Spleen (tissue), 11 donors: ENCODE data around the gene STIM1. TPM values are rescaled to one million over a fixed set of nuclear protein-coding genes. Genes with fewer than 3 reads are reported as not detected.

Experiments
- DNase-seq: peaks from one replicate; pipeline ENCODE4 v3.0.0-alpha.2; 2020
- H3K27ac ChIP-seq, 8 donors: fragments of 200-600 bp; sonication (generic) in 7 of 8; 1 replicate in 4 of 8; 2 replicates in 4 of 8; pipeline versions ENCODE4 v1.5.0 to v1.8.0; 2016 to 2021; ENCODE audit warnings: inconsistent platforms in 4 of 8, mild to moderate bottlenecking in 4 of 8, moderate library complexity in 1 of 8
- H3K27me3 ChIP-seq, 7 donors: fragments of 200-600 bp; sonication (generic) in 6 of 7; replicated peaks in 1 of 7; 1 replicate in 4 of 7; 2 replicates in 3 of 7; pipeline versions ENCODE4 v1.5.0 to v1.8.0; 2016 to 2021; ENCODE audit warnings: inconsistent platforms in 3 of 7, mild to moderate bottlenecking in 1 of 7
- H3K36me3 ChIP-seq, 6 donors: fragments of 200-600 bp; sonication (generic) in 5 of 6; 1 replicate in 4 of 6; 2 replicates in 2 of 6; pipeline versions ENCODE4 v1.5.0 to v1.8.0; 2016 to 2021; ENCODE audit warnings: inconsistent platforms in 2 of 6
- H3K4me1 ChIP-seq, 6 donors: fragments of 200-600 bp; sonication (generic) in 5 of 6; 1 replicate in 3 of 6; 2 replicates in 3 of 6; pipeline versions ENCODE4 v1.5.0 to v1.8.0; 2016 to 2021; ENCODE audit warnings: inconsistent platforms in 3 of 6
- H3K4me3 ChIP-seq, 8 donors: fragments of 200-600 bp; sonication (generic) in 7 of 8; 1 replicate in 4 of 8; 2 replicates in 4 of 8; pipeline versions ENCODE4 v1.5.0 to v1.8.0; 2016 to 2021; ENCODE audit warnings: inconsistent platforms in 4 of 8, mild to moderate bottlenecking in 4 of 8, moderate library complexity in 2 of 8
- H3K9me3 ChIP-seq, 8 donors: fragments of 200-600 bp; sonication (generic) in 7 of 8; 1 replicate in 4 of 8; 2 replicates in 4 of 8; pipeline versions ENCODE4 v1.5.0 to v1.8.0; 2016 to 2021; ENCODE audit warnings: inconsistent platforms in 4 of 8
- POLR2A ChIP-seq, 3 donors: fragments of 450-650 bp; IDR thresholded peaks; one replicate each; pipeline ENCODE4 v1.5.1; 2017; ENCODE audit warnings: antibody characterized with exemption in 3 of 3, mild to moderate bottlenecking in 1 of 3
- POLR2AphosphoS5 ChIP-seq, 3 donors: sonication (generic); formaldehyde crosslinking; IDR thresholded peaks; one replicate each; pipeline ENCODE4 v1.5.1; 2017; ENCODE audit warnings: antibody characterized with exemption in 3 of 3
- WGBS, 5 donors: extraction: QIAGEN DNeasy Blood & Tissue Kit in 3 of 5; methylation state at CpG; one replicate each; pipeline versions ENCODE4 v1.1.5 to v1.1.7; 2013 to 2018; 5-methylcytosine and 5-hydroxymethylcytosine counted together
- intact Hi-C: fragments of 100-400 bp; cut with DNase I; formaldehyde crosslinking; loops from one replicate; pipeline ENCODE4 v1.15.0; 2023; ENCODE audit warnings: low total_unique reads
- polyA plus RNA-seq, 3 donors: library from polyadenylated mRNA; stranded (reverse); fragments of 200-250 nt; gene quantifications; one replicate each; pipeline ENCODE4 v1.2.1, GENCODE V29; 2013
- total RNA-seq, 7 donors: library from RNA; depleted of rRNA in 3 of 7; stranded (reverse); fragments of >200 nt in 3 of 7; fragmentation: NEBNext Ultra II Directional in 4 of 7; extraction: Animal tissue kit (Norgen Biotek cat#: 25700) in 4 of 7; gene quantifications; one replicate each; pipeline versions ENCODE4 v1.1.0 to v1.2.1, GENCODE V29; 2016 to 2021
- TF ChIP-seq, protein P1 (sequence below), 11 experiments: fragments of 200-600 bp in 7 of 11; fragments of 450-650 bp in 4 of 11; sonication (generic) in 4 of 11; IDR thresholded peaks in 8 of 11; conservative IDR thresholded peaks in 3 of 11; 1 replicate in 7 of 11; 2 replicates in 4 of 11; pipeline versions ENCODE4 v1.4.0 to v1.8.0; 2016 to 2021; ENCODE audit warnings: antibody characterized with exemption in 11 of 11, inconsistent platforms in 4 of 11, mild to moderate bottlenecking in 1 of 11
- donor health status: healthy with polysubstance abuse.
- donor health status: DM: no; HTN: no; CAD: no; lungs with moderate emphysema.
- donor health status: DM: no; HTN: no; CAD: no.
- donor health status: Bipolar disorder and iron deficiency.
- donor health status: healthy.
- donor health status: DM: no; HTN: no; CAD: no.
- donor health status: DM: yes; HTN: yes; CAD: no.

The STIM1 gene
- total and polyA plus RNA-seq, 10 donors: 13.0 to 85.2 (median 58.0) TPM

DNA sequence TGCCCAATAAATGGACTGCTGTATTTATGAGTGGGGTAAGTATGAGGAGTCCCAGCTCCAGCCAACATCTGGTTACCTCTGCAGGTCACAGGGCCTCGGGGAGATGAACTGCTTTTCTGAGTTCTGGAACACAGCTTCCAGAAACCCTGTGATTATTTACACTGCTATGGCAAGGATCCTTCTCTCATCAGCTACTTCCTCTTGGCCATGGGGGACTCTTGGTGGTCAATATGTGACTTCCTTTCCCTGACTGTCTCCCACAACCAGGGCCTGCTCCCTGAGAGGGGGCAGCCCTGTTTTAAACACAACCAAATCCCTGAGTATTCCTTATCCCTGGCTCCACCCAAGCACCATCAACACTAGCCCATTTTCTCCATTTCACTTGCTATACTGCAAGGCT, 24.7 kb upstream of the STIM1 start:
- Histone ChIP-seq H3K4me3 (peak overlapping the region in 1 of 8 donors; percentile 35), H3K36me3 (peaks cover 0 to 94% (median 40%) of the 10 kb centered on the region in 6 donors), H3K4me1 (peaks cover 47 to 98% (median 77%) of the 10 kb centered on the region in 6 donors), H3K9me3 (no peaks in the 10 kb centered on the region), H3K27me3 (no peaks in the 10 kb centered on the region), H3K27ac (peak overlapping the region; percentile 29 to 100 (median 98))
- 31 to 65% (median 57%) methylated on average over 1 of the region's 1 CpG for WGBS, 5 donors
- DNase-seq: no peak
- intact Hi-C loops: no loop called here
- TF ChIP-seq, protein P1, sequence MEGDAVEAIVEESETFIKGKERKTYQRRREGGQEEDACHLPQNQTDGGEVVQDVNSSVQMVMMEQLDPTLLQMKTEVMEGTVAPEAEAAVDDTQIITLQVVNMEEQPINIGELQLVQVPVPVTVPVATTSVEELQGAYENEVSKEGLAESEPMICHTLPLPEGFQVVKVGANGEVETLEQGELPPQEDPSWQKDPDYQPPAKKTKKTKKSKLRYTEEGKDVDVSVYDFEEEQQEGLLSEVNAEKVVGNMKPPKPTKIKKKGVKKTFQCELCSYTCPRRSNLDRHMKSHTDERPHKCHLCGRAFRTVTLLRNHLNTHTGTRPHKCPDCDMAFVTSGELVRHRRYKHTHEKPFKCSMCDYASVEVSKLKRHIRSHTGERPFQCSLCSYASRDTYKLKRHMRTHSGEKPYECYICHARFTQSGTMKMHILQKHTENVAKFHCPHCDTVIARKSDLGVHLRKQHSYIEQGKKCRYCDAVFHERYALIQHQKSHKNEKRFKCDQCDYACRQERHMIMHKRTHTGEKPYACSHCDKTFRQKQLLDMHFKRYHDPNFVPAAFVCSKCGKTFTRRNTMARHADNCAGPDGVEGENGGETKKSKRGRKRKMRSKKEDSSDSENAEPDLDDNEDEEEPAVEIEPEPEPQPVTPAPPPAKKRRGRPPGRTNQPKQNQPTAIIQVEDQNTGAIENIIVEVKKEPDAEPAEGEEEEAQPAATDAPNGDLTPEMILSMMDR (IDR thresholded peaks at IDR 0.05 in 8 of 11, conservative IDR thresholded peaks at IDR 0.05 in 3 of 11): no peak
- TF ChIP-seq POLR2A (IDR thresholded peaks at IDR 0.05): no peak
- no peak for TF ChIP-seq POLR2AphosphoS5 (IDR thresholded peaks at IDR 0.05)

DNA sequence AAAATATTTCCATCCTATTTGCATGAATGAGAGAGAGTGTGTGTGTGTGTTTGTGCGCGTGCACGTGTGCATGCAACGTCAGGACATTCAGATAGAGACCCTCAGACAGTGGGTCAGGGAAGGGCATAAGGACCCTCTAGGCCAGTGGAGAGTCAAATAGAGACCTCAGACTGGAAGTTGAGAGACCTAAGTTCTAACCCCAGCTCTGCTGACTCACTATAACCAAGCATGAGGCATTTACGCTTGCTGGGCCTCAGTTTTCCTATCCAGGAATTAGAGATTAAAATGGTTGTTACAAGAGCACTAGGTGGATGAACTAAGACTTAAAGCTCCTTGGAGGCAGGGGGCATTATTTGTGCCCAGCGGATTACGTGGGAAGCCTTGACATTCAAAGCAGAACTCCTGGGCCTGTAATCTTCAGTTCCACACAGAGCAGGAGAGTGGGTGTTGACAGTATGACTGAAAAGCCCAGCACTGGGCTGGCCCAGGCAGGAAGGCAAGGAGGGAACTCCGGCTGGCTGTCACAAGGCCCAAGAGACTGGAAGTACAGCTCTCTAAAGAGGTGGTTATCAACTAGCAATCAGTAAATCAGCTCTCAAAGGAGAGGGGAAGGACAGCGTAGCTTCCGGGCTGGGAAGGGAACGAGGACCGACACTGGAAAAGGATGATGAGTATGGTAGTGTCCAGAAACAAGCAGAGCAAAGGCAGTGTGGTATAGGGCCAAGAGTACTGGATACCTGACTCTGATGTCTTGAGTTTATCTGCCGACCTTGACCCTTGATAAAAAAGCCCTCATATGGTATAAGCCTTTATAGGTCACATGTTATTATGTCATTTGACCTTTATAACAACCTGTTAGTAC, 23.9 kb upstream of the STIM1 start:
- Histone ChIP-seq H3K4me1 (peaks cover 54 to 98% (median 84%) of the 10 kb centered on the region in 6 donors), H3K36me3 (peaks cover 0 to 92% (median 33%) of the 10 kb centered on the region in 6 donors), H3K27me3 (no peaks in the 10 kb centered on the region), H3K27ac (peak overlapping the region; percentile 29 to 100 (median 98)), H3K9me3 (no peaks in the 10 kb centered on the region), H3K4me3 (peak overlapping the region in 1 of 8 donors; percentile 35)
- intact Hi-C loops: no loop called here
- TF ChIP-seq, protein P1 (IDR thresholded peaks at IDR 0.05 in 8 of 11, conservative IDR thresholded peaks at IDR 0.05 in 3 of 11): no peak
- TF ChIP-seq POLR2A (IDR thresholded peaks at IDR 0.05): no peak
- peak in 2 of 3 donors; percentile 39 to 46 for TF ChIP-seq POLR2AphosphoS5 (IDR thresholded peaks at IDR 0.05)
- DNase-seq: peak; percentile 83
- 39 to 63% (median 49%) methylated on average over 12 to 13 of the region's 13 CpGs for WGBS, 5 donors

DNA sequence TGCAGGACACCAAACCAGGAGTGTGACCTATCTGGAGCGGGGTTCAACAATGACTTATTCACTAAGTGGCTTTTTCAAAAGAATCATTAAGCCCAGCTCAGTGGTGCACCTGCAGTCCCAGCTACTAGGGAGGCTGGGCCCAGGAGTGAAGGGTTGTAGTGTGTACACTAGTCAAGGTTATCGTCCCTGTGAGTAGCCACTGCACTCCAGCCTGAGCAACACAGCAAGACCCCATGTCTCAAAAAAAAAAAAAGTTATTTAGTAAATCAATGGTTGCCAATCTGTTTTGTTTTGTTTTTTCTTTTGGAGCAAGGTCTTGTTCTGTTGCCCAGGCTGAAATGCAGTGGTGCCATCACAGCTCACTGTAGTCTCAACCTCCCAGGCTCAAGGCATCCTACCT, 22.6 kb upstream of the STIM1 start:
- Histone ChIP-seq H3K36me3 (peaks cover 0 to 80% (median 21%) of the 10 kb centered on the region in 6 donors), H3K27ac (peak overlapping the region in 7 of 8 donors; percentile 65 to 100 (median 98)), H3K9me3 (no peaks in the 10 kb centered on the region), H3K4me3 (peak overlapping the region in 1 of 8 donors; percentile 35), H3K4me1 (peaks cover 66 to 98% (median 89%) of the 10 kb centered on the region in 6 donors), H3K27me3 (no peaks in the 10 kb centered on the region)
- WGBS, 5 donors: 83 to 96% (median 91%) methylated on average over 2 of the region's 2 CpGs
- intact Hi-C loops: no loop called here
- TF ChIP-seq POLR2AphosphoS5 (IDR thresholded peaks at IDR 0.05): no peak
- TF ChIP-seq, protein P1 (IDR thresholded peaks at IDR 0.05 in 8 of 11, conservative IDR thresholded peaks at IDR 0.05 in 3 of 11): no peak
- TF ChIP-seq POLR2A (IDR thresholded peaks at IDR 0.05): no peak
- DNase-seq: peak; percentile 59

DNA sequence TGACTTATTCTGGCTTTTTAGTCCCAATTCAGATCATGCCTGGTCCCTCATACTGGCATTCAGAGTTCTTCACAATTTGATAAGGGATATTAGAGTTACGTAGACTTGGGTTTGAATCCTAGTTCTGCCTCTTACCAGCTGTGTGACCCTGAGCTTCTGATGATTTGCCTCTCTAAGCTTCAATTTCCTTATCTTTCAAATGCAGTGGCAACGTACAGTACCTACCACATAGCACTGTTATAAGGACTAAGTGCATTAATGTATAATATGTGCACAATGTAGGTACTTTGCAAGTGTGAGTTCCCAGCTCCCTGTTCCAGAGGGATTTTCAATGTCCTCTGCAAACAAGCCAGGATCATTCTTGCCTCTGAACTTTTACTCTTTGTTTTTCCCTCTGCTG, 22.0 kb upstream of the STIM1 start:
- H3K4me3 ChIP-seq: peak overlapping the region in 1 of 8 donors; percentile 96
- H3K27me3 ChIP-seq: no peaks in the 10 kb centered on the region
- intact Hi-C loops: no loop called here
- H3K27ac ChIP-seq: peak overlapping the region in 7 of 8 donors; percentile 98 to 100 (median 99)
- TF ChIP-seq POLR2AphosphoS5 (IDR thresholded peaks at IDR 0.05) (no peak), POLR2A (IDR thresholded peaks at IDR 0.05) (no peak)
- TF ChIP-seq, protein P1 (IDR thresholded peaks at IDR 0.05 in 8 of 11, conservative IDR thresholded peaks at IDR 0.05 in 3 of 11): no peak
- no peaks in the 10 kb centered on the region for H3K9me3 ChIP-seq
- no peak for DNase-seq
- peaks cover 0 to 73% (median 17%) of the 10 kb centered on the region in 6 donors for H3K36me3 ChIP-seq
- 59 to 76% (median 63%) methylated on average over 2 of the region's 2 CpGs for WGBS, 5 donors
- H3K4me1 ChIP-seq: peaks cover 72 to 98% (median 94%) of the 10 kb centered on the region in 6 donors
